GM12878 (cell line): ENCODE data around the gene CARMIL3. TPM values are rescaled to one million over a fixed set of nuclear protein-coding genes. Genes with fewer than 3 reads are reported as not detected.

Source experiments
- ATAC-seq: fragments of 200-7000 bp; cut with Tn5 transposase; 3 replicates; pipeline ENCODE4 v1.9.1; 2020; ENCODE audit warnings: mild to moderate bottlenecking, moderate library complexity
- BruUV-seq: library from RNA; stranded (reverse); fragments of 400-500 nt; replicated peaks from 2 replicates; lab custom pipeline; 2021; lab: Mats Ljungman, UMichigan
- CTCF ChIA-PET: fragments of 300-600 bp; sonication (Branson Sonifier 250); formaldehyde crosslinking; extraction: SDS; loops from one replicate; lab custom pipeline; 2021; ENCODE audit warnings: inconsistent platforms; lab: Yijun Ruan, JAX
- POLR2A ChIA-PET: fragments of 350-600 bp; formaldehyde crosslinking; extraction: SDS; loops from one replicate; lab custom pipeline; 2021; ENCODE audit warnings: inconsistent platforms; lab: Charles Lee
- RAD21 ChIA-PET: fragments of 300-600 bp; sonication (Branson Sonifier 250); formaldehyde crosslinking; loops from one replicate; lab custom pipeline; 2023; ENCODE audit warnings: antibody characterized with exemption; ENCODE audit not compliant: unreplicated experiment; lab: Charles Lee
- SMC1A ChIA-PET: fragments of 300-600 bp; sonication (Branson Sonifier 250); formaldehyde crosslinking; loops from one replicate; lab custom pipeline; 2023; ENCODE audit not compliant: unreplicated experiment, uncharacterized antibody; lab: Charles Lee
- DNase-seq: peaks from one replicate; pipeline ENCODE4 v3.0.0-alpha.2; 2011; ENCODE audit warnings: low read depth, low spot score
- FAIRE-seq: peaks from 3 replicates; lab custom pipeline; 2011; peaks lifted over from hg19 to GRCh38; lab: Jason Lieb, UNC
- H2AFZ ChIP-seq: 2 replicates; pipeline ENCODE4 v1.6.0; 2011; ENCODE audit warnings: low read depth, low read length, control low read depth; ENCODE audit not compliant: control insufficient read depth
- H3K27ac ChIP-seq: 2 replicates; pipeline ENCODE4 v1.5.1; 2011; ENCODE audit warnings: control low read depth; ENCODE audit not compliant: control insufficient read depth, insufficient read depth
- H3K27me3 ChIP-seq, 2 experiments: replicated peaks in 1 of 2; 2 replicates each; pipeline versions ENCODE4 v1.6.0 to v1.6.1; 2011; ENCODE audit warnings: low read length in 1 of 2; ENCODE audit not compliant: control insufficient read depth in 2 of 2, insufficient read depth in 2 of 2
- H3K36me3 ChIP-seq, 2 experiments: 2 replicates each; pipeline ENCODE4 v1.5.1; 2011; ENCODE audit warnings: low read length in 1 of 2; ENCODE audit not compliant: control insufficient read depth in 2 of 2, insufficient read depth in 2 of 2
- H3K4me1 ChIP-seq: 2 replicates; pipeline ENCODE4 v1.6.1; 2011; ENCODE audit warnings: mild to moderate bottlenecking, low read length, moderate library complexity, mixed read lengths; ENCODE audit not compliant: control insufficient read depth, insufficient read depth
- H3K4me2 ChIP-seq: 2 replicates; pipeline ENCODE4 v1.6.0; 2011; ENCODE audit warnings: control low read depth; ENCODE audit not compliant: control insufficient read depth, insufficient read depth
- H3K4me3 ChIP-seq: fragments of 200-600 bp; sonication (generic); 2 replicates; pipeline ENCODE4 v1.5.1; 2016
- H3K79me2 ChIP-seq: 2 replicates; pipeline ENCODE4 v1.6.0; 2011; ENCODE audit warnings: low read length; ENCODE audit not compliant: control insufficient read depth, insufficient read depth
- H3K9ac ChIP-seq: 2 replicates; pipeline ENCODE4 v1.8.0; 2011; ENCODE audit warnings: low read length, control low read depth, mixed read lengths; ENCODE audit not compliant: control insufficient read depth, insufficient read depth
- H3K9me3 ChIP-seq: replicated peaks from 3 replicates; pipeline ENCODE4 v1.5.1; 2011; ENCODE audit warnings: mild to moderate bottlenecking, low read length; ENCODE audit not compliant: control insufficient read depth, insufficient read depth
- H4K20me1 ChIP-seq: 2 replicates; pipeline ENCODE4 v1.6.0; 2011; ENCODE audit not compliant: control insufficient read depth, insufficient read depth
- ASH2L ChIP-seq: fragments of 300-600, 200-600 bp; sonication (generic); IDR thresholded peaks from 2 replicates; pipeline ENCODE4 v1.6.1; 2017; ENCODE audit warnings: low read depth, mild to moderate bottlenecking, borderline replicate concordance
- CBX3 ChIP-seq: fragments of 200-600 bp; sonication (generic); IDR thresholded peaks from 2 replicates; pipeline ENCODE4 v1.6.1; 2016; ENCODE audit warnings: low read depth, borderline replicate concordance
- CREM ChIP-seq: IDR thresholded peaks from 2 replicates; pipeline ENCODE4 v1.6.1; 2014; ENCODE audit warnings: antibody characterized with exemption, low read depth
- IRF5 ChIP-seq: fragments of 450-650 bp; IDR thresholded peaks from 2 replicates; pipeline ENCODE4 v1.6.1; 2017; ENCODE audit warnings: borderline replicate concordance
- MTA3 ChIP-seq: IDR thresholded peaks from 2 replicates; pipeline ENCODE4 v1.6.1; 2012; ENCODE audit warnings: low read length, inconsistent platforms, borderline replicate concordance
- NRF1 ChIP-seq: conservative IDR thresholded peaks from 2 replicates; pipeline ENCODE4 v1.6.1; 2011; ENCODE audit warnings: mild to moderate bottlenecking, low read depth, low read length, improper control_type of control experiment
- PML ChIP-seq: IDR thresholded peaks from 2 replicates; pipeline ENCODE4 v1.6.1; 2012; ENCODE audit warnings: low read length, inconsistent platforms
- SKIL ChIP-seq: fragments of 450-650 bp; IDR thresholded peaks from 2 replicates; pipeline ENCODE4 v1.6.1; 2017; ENCODE audit warnings: mild to moderate bottlenecking, low read depth, inconsistent platforms; ENCODE audit not compliant: poor library complexity, severe bottlenecking
- TAF1 ChIP-seq: IDR thresholded peaks from 2 replicates; pipeline ENCODE4 v1.6.1; 2011; ENCODE audit warnings: mild to moderate bottlenecking, low read depth, low read length, borderline replicate concordance
- ZBTB40 ChIP-seq: fragments of 450-650 bp; IDR thresholded peaks from 2 replicates; pipeline ENCODE4 v1.6.1; 2016; ENCODE audit warnings: mild to moderate bottlenecking, moderate library complexity, borderline replicate concordance
- WGBS: methylation state at CpG from one replicate; pipeline ENCODE4 v1.1.6; 2016; ENCODE audit warnings: low lambda C conversion rate; ENCODE audit not compliant: insufficient replicate concordance, insufficient coverage; ENCODE audit errors: missing lambda C conversion rate; 5-methylcytosine and 5-hydroxymethylcytosine counted together
- in situ Hi-C: fragments of 300-500 bp; cut with MboI; formaldehyde crosslinking; loops from 9 replicates; pipeline ENCODE4 v1.14.3; 2018; ENCODE audit warnings: mixed read lengths
- intact Hi-C: fragments of 100-400 bp; cut with micrococcal nuclease; formaldehyde crosslinking; loops from one replicate; pipeline ENCODE4 v1.14.2; 2022; ENCODE audit not compliant: unreplicated experiment
- polyA plus RNA-seq, 11 experiments: library from polyadenylated mRNA; depleted of rRNA in 4 of 11; unstranded in 6 of 11; stranded (reverse) in 5 of 11; fragments of >200 nt; fragmentation: Nextera tagmentation in 4 of 11; fragmentation: Illumina TruSeq in 1 of 11; extraction: Ambion mirVana in 4 of 11; extraction: Trizol in 1 of 11; gene quantifications; 1 replicate in 1 of 11; 2 replicates in 10 of 11; pipeline versions ENCODE4 v1.2.1 to v1.2.3, GENCODE V29; 2011 to 2016; ENCODE audit warnings: inconsistent platforms in 2 of 11, missing spikeins in 2 of 11, low read depth in 1 of 11
- total RNA-seq, 4 experiments: library from RNA; depleted of rRNA in 3 of 4; stranded (reverse); fragments of >200 nt in 3 of 4; fragmentation: Illumina TruSeq in 1 of 4; extraction: Trizol in 1 of 4; gene quantifications; 2 replicates each; pipeline versions ENCODE4 v1.2.1 to v1.2.3, GENCODE V29; 2013 to 2021
- TF ChIP-seq, protein P1 (sequence below): fragments of 450-650 bp; IDR thresholded peaks from 2 replicates; pipeline ENCODE4 v1.6.1; 2017; ENCODE audit warnings: mild to moderate bottlenecking, moderate library complexity

Gene CARMIL3
- total and polyA plus RNA-seq, 10 of the 15 experiments (the other 5 are each of a cell fraction or from before 2014, with no cell fraction given): 0.09 to 0.32 (median 0.25) TPM; not detected in 3

DNA sequence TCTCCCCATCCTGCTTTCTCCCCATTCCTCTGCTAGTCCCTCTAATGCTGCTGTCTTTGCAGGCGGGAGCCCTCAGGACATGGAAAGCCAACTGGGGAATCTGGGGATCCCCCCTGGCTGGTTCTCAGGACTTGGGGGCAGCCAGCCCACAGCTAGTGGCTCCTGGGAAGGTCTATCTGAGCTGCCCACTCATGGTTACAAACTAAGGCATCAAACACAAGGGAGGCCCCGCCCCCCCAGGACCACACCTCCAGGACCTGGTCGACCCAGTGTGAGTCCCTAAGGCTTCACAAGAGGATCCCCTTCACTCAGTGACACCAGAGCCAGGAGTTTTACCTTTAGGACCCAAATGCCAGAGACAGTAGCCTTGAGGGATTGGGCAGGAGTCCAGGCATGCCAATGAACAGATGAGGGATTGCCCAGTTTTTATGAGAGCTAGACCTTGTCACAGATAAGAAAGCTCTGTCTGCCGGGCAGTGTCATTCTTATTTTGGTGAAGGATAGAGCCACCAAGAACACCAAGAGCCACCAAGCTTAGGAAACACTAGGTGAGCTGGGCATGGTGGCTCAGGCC lies 11.5 kb downstream of the CARMIL3 start:
- ChIA-PET RAD21 (no interaction called here), CTCF (interaction anchor here (0.7 kb wide), 1 partner anchor 49 kb away, joined by 3 read pairs; no protein-coding TSS in a partner anchor), POLR2A (interaction anchor here (1.0 to 1.7 kb wide), 2 partner anchors 18 to 31 kb away, joined by 3 to 4 read pairs; partner anchors contain the start of gene PCK2), SMC1A (interaction anchor here (1.3 kb wide), 1 partner anchor 17 kb away, joined by 6 read pairs; no protein-coding TSS in a partner anchor)
- in situ Hi-C loops (no loop called here), intact Hi-C loops (no loop called here)
- H3K4me1 ChIP-seq: no peaks in the 10 kb centered on the region
- TF ChIP-seq PML: no peak
- no peak for TF ChIP-seq MTA3
- TF ChIP-seq IRF5: no peak
- TF ChIP-seq ZBTB40: no peak
- no peak for TF ChIP-seq CREM
- no peak for TF ChIP-seq SKIL
- TF ChIP-seq TAF1: no peak
- TF ChIP-seq, protein P1, sequence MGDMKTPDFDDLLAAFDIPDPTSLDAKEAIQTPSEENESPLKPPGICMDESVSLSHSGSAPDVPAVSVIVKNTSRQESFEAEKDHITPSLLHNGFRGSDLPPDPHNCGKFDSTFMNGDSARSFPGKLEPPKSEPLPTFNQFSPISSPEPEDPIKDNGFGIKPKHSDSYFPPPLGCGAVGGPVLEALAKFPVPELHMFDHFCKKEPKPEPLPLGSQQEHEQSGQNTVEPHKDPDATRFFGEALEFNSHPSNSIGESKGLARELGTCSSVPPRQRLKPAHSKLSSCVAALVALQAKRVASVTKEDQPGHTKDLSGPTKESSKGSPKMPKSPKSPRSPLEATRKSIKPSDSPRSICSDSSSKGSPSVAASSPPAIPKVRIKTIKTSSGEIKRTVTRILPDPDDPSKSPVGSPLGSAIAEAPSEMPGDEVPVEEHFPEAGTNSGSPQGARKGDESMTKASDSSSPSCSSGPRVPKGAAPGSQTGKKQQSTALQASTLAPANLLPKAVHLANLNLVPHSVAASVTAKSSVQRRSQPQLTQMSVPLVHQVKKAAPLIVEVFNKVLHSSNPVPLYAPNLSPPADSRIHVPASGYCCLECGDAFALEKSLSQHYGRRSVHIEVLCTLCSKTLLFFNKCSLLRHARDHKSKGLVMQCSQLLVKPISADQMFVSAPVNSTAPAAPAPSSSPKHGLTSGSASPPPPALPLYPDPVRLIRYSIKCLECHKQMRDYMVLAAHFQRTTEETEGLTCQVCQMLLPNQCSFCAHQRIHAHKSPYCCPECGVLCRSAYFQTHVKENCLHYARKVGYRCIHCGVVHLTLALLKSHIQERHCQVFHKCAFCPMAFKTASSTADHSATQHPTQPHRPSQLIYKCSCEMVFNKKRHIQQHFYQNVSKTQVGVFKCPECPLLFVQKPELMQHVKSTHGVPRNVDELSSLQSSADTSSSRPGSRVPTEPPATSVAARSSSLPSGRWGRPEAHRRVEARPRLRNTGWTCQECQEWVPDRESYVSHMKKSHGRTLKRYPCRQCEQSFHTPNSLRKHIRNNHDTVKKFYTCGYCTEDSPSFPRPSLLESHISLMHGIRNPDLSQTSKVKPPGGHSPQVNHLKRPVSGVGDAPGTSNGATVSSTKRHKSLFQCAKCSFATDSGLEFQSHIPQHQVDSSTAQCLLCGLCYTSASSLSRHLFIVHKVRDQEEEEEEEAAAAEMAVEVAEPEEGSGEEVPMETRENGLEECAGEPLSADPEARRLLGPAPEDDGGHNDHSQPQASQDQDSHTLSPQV: no peak
- TF ChIP-seq ASH2L: no peak
- no peak for TF ChIP-seq CBX3
- no peak for TF ChIP-seq NRF1
- no peak overlapping the region for H3K9ac ChIP-seq
- peaks cover 0 to 2% of the 10 kb centered on the region in 2 experiments; a peak in 3 of 4 replicates for H3K27me3 ChIP-seq
- no TSS peak for BruUV-seq
- no peaks in the 10 kb centered on the region for H3K9me3 ChIP-seq
- no peaks in the 10 kb centered on the region for H3K36me3 ChIP-seq
- FAIRE-seq (no peak), ATAC-seq (no peak), DNase-seq (no peak)
- no peaks in the 10 kb centered on the region for H3K79me2 ChIP-seq
- WGBS: 17% methylated on average over 4 of the region's 4 CpGs
- H4K20me1 ChIP-seq: no peaks in the 10 kb centered on the region
- no peak overlapping the region for H3K4me3 ChIP-seq
- no peak overlapping the region for H3K27ac ChIP-seq
- H3K4me2 ChIP-seq: no peak overlapping the region
- H2AFZ ChIP-seq: no peak overlapping the region
